ENCODE results near the gene PLBD1.

The PLBD1 gene

GRCh38 chr12:14607568-14607967 lies 39.9 kb upstream of the PLBD1 start:
- TF ChIP-seq CTCF (IDR thresholded peaks at IDR 0.05; ENCODE audit: low read length) (no peak), EZH2 (IDR thresholded peaks at IDR 0.05; ENCODE audit: borderline replicate concordance, low read length) (no peak)
- peaks cover 20% of the 10 kb centered on the region for H3K9me3 ChIP-seq (ENCODE audit: low read length)

GRCh38 chr12:14605401-14605989 lies 37.8 kb upstream of the PLBD1 start:
- peaks cover 23% of the 10 kb centered on the region for H3K9me3 ChIP-seq (ENCODE audit: low read length)
- no peak overlapping the region for H2AFZ ChIP-seq (ENCODE audit: low read length)
- H3K27me3 ChIP-seq (ENCODE audit: insufficient read depth, low read length), result no peaks in the 10 kb centered on the region

More at GRCh38 chr12:14607568-14607967, 39.9 kb upstream of the PLBD1 start:
- Histone ChIP-seq H3F3A (ENCODE audit: insufficient read depth, low read length) (no peaks in the 10 kb centered on the region), H3K9ac (ENCODE audit: low read length) (no peak overlapping the region), H3K27me3 (ENCODE audit: insufficient read depth, low read length) (no peaks in the 10 kb centered on the region), H3K4me1 (ENCODE audit: insufficient read depth, low read length, severe bottlenecking) (peaks cover 12% of the 10 kb centered on the region), H3K36me3 (ENCODE audit: insufficient read depth, low read length) (no peaks in the 10 kb centered on the region), H3K79me2 (ENCODE audit: insufficient read depth, low read length) (no peaks in the 10 kb centered on the region), H4K20me1 (ENCODE audit: insufficient read depth, low read length) (no peaks in the 10 kb centered on the region), H3K9me2 (ENCODE audit: low read depth, low read length) (no peaks in the 10 kb centered on the region), H3K4me3 (ENCODE audit: low read depth, low read length, poor library complexity, severe bottlenecking) (no peak overlapping the region), H3K4me2 (ENCODE audit: low read length) (no peak overlapping the region), H2AFZ (ENCODE audit: low read length) (no peak overlapping the region), H3K27ac (ENCODE audit: low read depth, low read length, poor library complexity, severe bottlenecking) (no peak overlapping the region)

GRCh38 chr12:14601692-14602478 lies 34.2 kb upstream of the PLBD1 start:
- H3K9ac ChIP-seq (ENCODE audit: low read length), result no peak overlapping the region
- H2AFZ ChIP-seq (ENCODE audit: low read length), result no peak overlapping the region
- no peak overlapping the region for H3K4me2 ChIP-seq (ENCODE audit: low read length)
- no peaks in the 10 kb centered on the region for H3K79me2 ChIP-seq (ENCODE audit: insufficient read depth, low read length)
- H3K9me2 ChIP-seq (ENCODE audit: low read depth, low read length), result no peaks in the 10 kb centered on the region
- TF ChIP-seq CTCF (IDR thresholded peaks at IDR 0.05; ENCODE audit: low read length) (no peak), EZH2 (IDR thresholded peaks at IDR 0.05; ENCODE audit: borderline replicate concordance, low read length) (no peak)
- no peaks in the 10 kb centered on the region for H3K4me1 ChIP-seq (ENCODE audit: insufficient read depth, low read length, severe bottlenecking)
- no peaks in the 10 kb centered on the region for H3F3A ChIP-seq (ENCODE audit: insufficient read depth, low read length)
- H3K9me3 ChIP-seq (ENCODE audit: low read length), result peaks cover 20% of the 10 kb centered on the region
- H3K27me3 ChIP-seq (ENCODE audit: insufficient read depth, low read length), result no peaks in the 10 kb centered on the region
- no peak overlapping the region for H3K27ac ChIP-seq (ENCODE audit: low read depth, low read length, poor library complexity, severe bottlenecking)
- H3K4me3 ChIP-seq (ENCODE audit: low read depth, low read length, poor library complexity, severe bottlenecking), result no peak overlapping the region
- no peaks in the 10 kb centered on the region for H3K36me3 ChIP-seq (ENCODE audit: insufficient read depth, low read length)
- no peaks in the 10 kb centered on the region for H4K20me1 ChIP-seq (ENCODE audit: insufficient read depth, low read length)

More at GRCh38 chr12:14605401-14605989, 37.8 kb upstream of the PLBD1 start:
- Histone ChIP-seq H3K9ac (ENCODE audit: low read length) (no peak overlapping the region), H3K4me3 (ENCODE audit: low read depth, low read length, poor library complexity, severe bottlenecking) (no peak overlapping the region), H3F3A (ENCODE audit: insufficient read depth, low read length) (no peaks in the 10 kb centered on the region), H3K27ac (ENCODE audit: low read depth, low read length, poor library complexity, severe bottlenecking) (no peak overlapping the region), H4K20me1 (ENCODE audit: insufficient read depth, low read length) (no peaks in the 10 kb centered on the region), H3K79me2 (ENCODE audit: insufficient read depth, low read length) (no peaks in the 10 kb centered on the region), H3K4me1 (ENCODE audit: insufficient read depth, low read length, severe bottlenecking) (no peaks in the 10 kb centered on the region), H3K9me2 (ENCODE audit: low read depth, low read length) (no peaks in the 10 kb centered on the region), H3K4me2 (ENCODE audit: low read length) (no peak overlapping the region), H3K36me3 (ENCODE audit: insufficient read depth, low read length) (no peaks in the 10 kb centered on the region)
- no peak for TF ChIP-seq CTCF (IDR thresholded peaks at IDR 0.05; ENCODE audit: low read length)
- no peak for TF ChIP-seq EZH2 (IDR thresholded peaks at IDR 0.05; ENCODE audit: borderline replicate concordance, low read length)

Data from OCI-LY1 (cell line).